RWPE1 (cell line): Measurements from ENCODE around the gene TBC1D21.

ENCODE experiments used
- CTCF ChIA-PET: fragments of 350-600 bp; sonication (Branson Sonifier 250); formaldehyde crosslinking; extraction: SDS; loops from one replicate; lab custom pipeline; 2021; lab: Yijun Ruan, JAX
- POLR2A ChIA-PET: fragments of 400-600 bp; formaldehyde crosslinking; extraction: SDS; loops from one replicate; lab custom pipeline; 2020; ENCODE audit warnings: antibody characterized with exemption; ENCODE audit not compliant: low non-redundant PET; lab: Yijun Ruan, JAX
- DNase-seq: peaks from one replicate; pipeline ENCODE4 v3.0.0; 2012; ENCODE audit warnings: low spot score
- H3K27ac ChIP-seq: fragments of 450-650 bp; 2 replicates; pipeline ENCODE4 v1.5.1; 2017
- CTCF ChIP-seq: fragments of 450-650 bp; conservative IDR thresholded peaks from 2 replicates; pipeline ENCODE4 v1.5.1; 2017; ENCODE audit warnings: low read depth, mild to moderate bottlenecking

The TBC1D21 gene

GRCh38 chr15:73891328-73892315 is 18.3 kb downstream of the TBC1D21 start:
- no peak for TF ChIP-seq CTCF
- CTCF ChIA-PET, result interaction anchor here (0.5 kb wide), 1 partner anchor 12 kb away, joined by 4 read pairs; no protein-coding TSS in a partner anchor
- no peak for DNase-seq
- POLR2A ChIA-PET, result no interaction called here
- H3K27ac ChIP-seq, result no peak overlapping the region

GRCh38 chr15:73892446-73893226 is 19.3 kb downstream of the TBC1D21 start:
- CTCF ChIA-PET, result interaction anchor here (0.5 kb wide), 1 partner anchor 11 kb away, joined by 4 read pairs; no protein-coding TSS in a partner anchor
- POLR2A ChIA-PET, result no interaction called here
- DNase-seq, result no peak

GRCh38 chr15:73894133-73894814 is 20.9 kb downstream of the TBC1D21 start:
- ChIA-PET CTCF (interaction anchor here (0.5 to 1.2 kb wide), 2 partner anchors 10 to 14 kb away, joined by 3 to 5 read pairs; no protein-coding TSS in a partner anchor), POLR2A (no interaction called here)
- no peak overlapping the region for H3K27ac ChIP-seq
- TF ChIP-seq CTCF, result no peak
- DNase-seq, result no peak

More at GRCh38 chr15:73892446-73893226, 19.3 kb downstream of the TBC1D21 start:
- H3K27ac ChIP-seq, result no peak overlapping the region
- TF ChIP-seq CTCF, result no peak

GRCh38 chr15:73897441-73898261 is 24.3 kb downstream of the TBC1D21 start:
- POLR2A ChIA-PET, result interaction anchor here (0.7 kb wide), 1 partner anchor 559 kb away, joined by 3 read pairs; no protein-coding TSS in a partner anchor
- CTCF ChIA-PET, result interaction anchor here (0.7 to 1.6 kb wide), 4 partner anchors 9 to 211 kb away, joined by 3 to 10 read pairs (median 3); no protein-coding TSS in a partner anchor
- DNase-seq, result peak; percentile 64
- H3K27ac ChIP-seq, result no peak overlapping the region
- peak; percentile 75 for TF ChIP-seq CTCF

GRCh38 chr15:73899197-73900094 is 26.1 kb downstream of the TBC1D21 start:
- peak overlapping the region; percentile 57 for H3K27ac ChIP-seq
- no peak for DNase-seq
- CTCF ChIA-PET, result interaction anchor here (0.6 to 0.7 kb wide), 2 partner anchors 9 to 222 kb away, joined by 3 read pairs; no protein-coding TSS in a partner anchor
- POLR2A ChIA-PET, result no interaction called here
- TF ChIP-seq CTCF, result no peak
